GM18499 (cell line): ENCODE data around the gene AXIN1.
"Not testable (repeated sequence)": the region's sequence is repeated elsewhere in the genome, so short reads cannot be mapped to it uniquely, and the experiment has no call there.

ENCODE experiments used
- ATAC-seq: cut with Tn5 transposase; IDR thresholded peaks from one replicate; pipeline ENCODE4 v1.9.1; 2021; ENCODE audit warnings: moderate number of reproducible peaks; ENCODE audit not compliant: insufficient read depth, unreplicated experiment

The AXIN1 gene

GRCh38 chr16:272633-273546, 79.6 kb downstream of the AXIN1 start:
- ATAC-seq = no peak

GRCh38 chr16:270381-271255, 81.9 kb downstream of the AXIN1 start:
- ATAC-seq = no peak

GRCh38 chr16:269061-269796, 83.3 kb downstream of the AXIN1 start:
- ATAC-seq = no peak

- no peak for ATAC-seq
Measured at GRCh38 chr16:268141-269053, 84.1 kb downstream of the AXIN1 start.

- ATAC-seq = not testable (repeated sequence)
Measured at GRCh38 chr16:267562-267961, 85.0 kb downstream of the AXIN1 start.

- ATAC-seq = no peak
Measured at GRCh38 chr16:266258-267164, 86.0 kb downstream of the AXIN1 start.

- ATAC-seq = no peak
Measured at GRCh38 chr16:265711-266110, 86.8 kb downstream of the AXIN1 start.

- ATAC-seq = no peak
Measured at GRCh38 chr16:265002-265529, 87.5 kb downstream of the AXIN1 start.

GRCh38 chr16:264440-264951, 88.0 kb downstream of the AXIN1 start:
- no peak for ATAC-seq

GRCh38 chr16:263944-264343, 88.6 kb downstream of the AXIN1 start:
- ATAC-seq = no peak

- ATAC-seq = no peak
Measured at GRCh38 chr16:263182-263774, 89.2 kb downstream of the AXIN1 start.

- ATAC-seq = no peak
Measured at GRCh38 chr16:262121-262745, 90.3 kb downstream of the AXIN1 start.

- no peak for ATAC-seq
Measured at GRCh38 chr16:261031-261691, 91.4 kb downstream of the AXIN1 start.

- ATAC-seq = no peak
Measured at GRCh38 chr16:260326-260725, 92.2 kb downstream of the AXIN1 start.

GRCh38 chr16:259814-260253, 92.7 kb downstream of the AXIN1 start:
- no peak for ATAC-seq

GRCh38 chr16:259226-259625, 93.3 kb downstream of the AXIN1 start:
- no peak for ATAC-seq

- not testable (repeated sequence) for ATAC-seq
Measured at GRCh38 chr16:258091-258490, 94.4 kb downstream of the AXIN1 start.
